Breast epithelium (tissue), 4 donors: ENCODE results near the gene RACGAP1. TPM values are rescaled to one million over a fixed set of nuclear protein-coding genes. Genes with fewer than 3 reads are reported as not detected.

Source experiments
- DNase-seq, 2 donors: peaks; one replicate each; pipeline ENCODE4 v3.0.0-alpha.2; 2019; ENCODE audit warnings: low spot score in 2 of 2
- H3K27ac ChIP-seq, 2 donors: fragments of 200-600 bp; sonication (generic) in 1 of 2; one replicate each; pipeline ENCODE4 v1.5.1; 2016 to 2019; ENCODE audit warnings: mild to moderate bottlenecking in 1 of 2
- H3K27me3 ChIP-seq, 2 donors: fragments of 200-600 bp; sonication (generic) in 1 of 2; one replicate each; pipeline versions ENCODE4 v1.5.1 to v1.6.0; 2017 to 2019; ENCODE audit warnings: control low read depth in 1 of 2, mild to moderate bottlenecking in 1 of 2
- H3K36me3 ChIP-seq: fragments of 200-600 bp; one replicate; pipeline ENCODE4 v1.5.1; 2019
- H3K4me1 ChIP-seq, 2 donors: fragments of 200-600 bp; sonication (generic); one replicate each; pipeline ENCODE4 v1.5.1; 2016 to 2019; ENCODE audit warnings: control low read depth in 1 of 2
- H3K4me3 ChIP-seq, 3 donors: fragments of 200-600 bp; sonication (generic); 1 replicate in 2 of 3; 2 replicates in 1 of 3; pipeline ENCODE4 v1.5.1; 2016 to 2019; ENCODE audit warnings: mild to moderate bottlenecking in 3 of 3, moderate library complexity in 2 of 3
- H3K9me3 ChIP-seq, 2 donors: fragments of 200-600 bp; sonication (generic) in 1 of 2; one replicate each; pipeline ENCODE4 v1.5.1; 2016 to 2019; ENCODE audit warnings: control low read depth in 1 of 2
- CTCF ChIP-seq, 3 donors: fragments of 450-650 bp; IDR thresholded peaks; one replicate each; pipeline ENCODE4 v1.5.1; 2016 to 2017; ENCODE audit warnings: antibody characterized with exemption in 3 of 3, mild to moderate bottlenecking in 3 of 3, moderate library complexity in 3 of 3
- POLR2A ChIP-seq: fragments of 450-650 bp; IDR thresholded peaks from one replicate; pipeline ENCODE4 v1.6.1; 2016; ENCODE audit warnings: antibody characterized with exemption, mild to moderate bottlenecking, moderate library complexity
- POLR2AphosphoS5 ChIP-seq, 3 donors: sonication (generic); formaldehyde crosslinking; IDR thresholded peaks; one replicate each; pipeline ENCODE4 v1.6.1; 2017; ENCODE audit warnings: antibody characterized with exemption in 3 of 3
- intact Hi-C: fragments of 100-400 bp; cut with DNase I; formaldehyde crosslinking; loops from one replicate; pipeline ENCODE4 v1.15.1; 2023; ENCODE audit warnings: low total_unique reads
- total RNA-seq, 3 donors: library from RNA; depleted of rRNA; stranded (reverse); fragments of >200 nt; gene quantifications; one replicate each; pipeline ENCODE4 v1.1.0, GENCODE V29; 2016

Gene RACGAP1
- total RNA-seq, result 10 to 100 TPM in 2 of 3 donors, 1 to 10 TPM in 1; 7.5 to 33.9 (median 11.1) TPM

GRCh38 chr12:50025187-50026059 is at the start of gene RACGAP1:
Gene RACGAP1 (minus strand): TSS chr12:50025494. CDS start chr12:50016715, 8,779 bp downstream.
- intact Hi-C loops, result no loop called here
- H3K4me3 ChIP-seq, result peak within 1 kb of the TSS; percentile 71 to 77 (median 73)
- DNase-seq, result peak; percentile 92 to 95
- no peak for TF ChIP-seq POLR2A
- peak; percentile 60 to 69 (median 62) for TF ChIP-seq POLR2AphosphoS5 (IDR thresholded peaks at IDR 0.05)
- no peaks in the 10 kb centered on the region for H3K36me3 ChIP-seq
- H3K27ac ChIP-seq, result peak within 1 kb of the TSS; percentile 32 to 70
- H3K9me3 ChIP-seq, result no peaks in the 10 kb centered on the region
- H3K27me3 ChIP-seq, result no peaks in the 10 kb centered on the region
- no peaks in the 10 kb centered on the region for H3K4me1 ChIP-seq

GRCh38 chr12:50073712-50074111 is 48.4 kb upstream of the RACGAP1 start:
- H3K27ac ChIP-seq, result no peak overlapping the region
- H3K27me3 ChIP-seq, result no peaks in the 10 kb centered on the region
- no peaks in the 10 kb centered on the region for H3K9me3 ChIP-seq
- TF ChIP-seq POLR2A (no peak), POLR2AphosphoS5 (IDR thresholded peaks at IDR 0.05) (no peak), CTCF (IDR thresholded peaks at IDR 0.05) (no peak)
- no peaks in the 10 kb centered on the region for H3K36me3 ChIP-seq
- H3K4me3 ChIP-seq, result no peak overlapping the region
- no peaks in the 10 kb centered on the region for H3K4me1 ChIP-seq
- DNase-seq, result no peak
- intact Hi-C loops, result no loop called here

- no peaks in the 10 kb centered on the region for H3K9me3 ChIP-seq
- H3K27me3 ChIP-seq, result no peaks in the 10 kb centered on the region
- DNase-seq, result no peak
- H3K4me3 ChIP-seq, result no peak overlapping the region
- H3K27ac ChIP-seq, result no peak overlapping the region
- no peaks in the 10 kb centered on the region for H3K4me1 ChIP-seq
- intact Hi-C loops, result no loop called here
- TF ChIP-seq POLR2AphosphoS5 (IDR thresholded peaks at IDR 0.05) (no peak), POLR2A (no peak), CTCF (IDR thresholded peaks at IDR 0.05) (no peak)
- no peaks in the 10 kb centered on the region for H3K36me3 ChIP-seq
These were observed 47.9 kb upstream of the RACGAP1 start for GRCh38 chr12:50073206-50073605.

- no peaks in the 10 kb centered on the region for H3K27me3 ChIP-seq
- TF ChIP-seq POLR2AphosphoS5 (IDR thresholded peaks at IDR 0.05) (no peak), POLR2A (no peak), CTCF (IDR thresholded peaks at IDR 0.05) (no peak)
- no peak overlapping the region for H3K4me3 ChIP-seq
- DNase-seq, result no peak
- no peaks in the 10 kb centered on the region for H3K9me3 ChIP-seq
- H3K27ac ChIP-seq, result no peak overlapping the region
- no peaks in the 10 kb centered on the region for H3K4me1 ChIP-seq
- no peaks in the 10 kb centered on the region for H3K36me3 ChIP-seq
- intact Hi-C loops, result no loop called here
These were observed 47.1 kb upstream of the RACGAP1 start for GRCh38 chr12:50072198-50072907.

- no peaks in the 10 kb centered on the region for H3K27me3 ChIP-seq
- TF ChIP-seq POLR2AphosphoS5 (IDR thresholded peaks at IDR 0.05), result no peak
- peak; percentile 61 to 93 (median 83) for TF ChIP-seq CTCF (IDR thresholded peaks at IDR 0.05)
- peak; percentile 56 to 79 for DNase-seq
- H3K36me3 ChIP-seq, result no peaks in the 10 kb centered on the region
- H3K9me3 ChIP-seq, result no peaks in the 10 kb centered on the region
- H3K4me3 ChIP-seq, result peak overlapping the region in 1 of 3 donors; percentile 29
- H3K4me1 ChIP-seq, result no peaks in the 10 kb centered on the region
- intact Hi-C loops, result no loop called here
- no peak overlapping the region for H3K27ac ChIP-seq
These were observed 45.2 kb upstream of the RACGAP1 start for GRCh38 chr12:50070314-50071060.
